HG03575 (cell line): ENCODE measurements around the gene FCN2.

Experiments used
- ATAC-seq: cut with Tn5 transposase; IDR thresholded peaks from one replicate; pipeline ENCODE4 v1.9.1; 2021; ENCODE audit not compliant: unreplicated experiment, insufficient number of reproducible peaks, low FRiP score; ENCODE audit errors: extremely low read depth

Gene FCN2

DNA sequence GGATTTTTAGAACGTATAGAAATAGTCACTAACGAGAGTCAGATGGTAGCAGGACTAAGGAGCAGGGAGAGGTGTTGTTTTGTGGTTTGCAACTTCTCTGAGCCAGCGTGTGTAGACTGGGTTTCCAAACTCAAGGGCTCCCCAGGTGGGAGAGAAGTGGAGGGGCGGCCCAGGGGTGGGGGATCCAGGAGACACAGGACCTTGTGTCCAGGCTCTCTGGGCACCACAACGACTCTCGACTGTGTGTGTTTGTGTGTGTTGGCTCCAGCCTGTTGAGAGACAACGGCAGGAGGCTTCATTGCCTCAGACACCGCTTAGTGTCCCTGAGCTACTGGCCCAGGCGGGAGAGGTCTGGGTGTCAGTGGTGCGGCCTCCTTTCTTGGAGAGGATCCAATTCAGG lies 38.0 kb downstream of the FCN2 start:
- ATAC-seq, result no peak

DNA sequence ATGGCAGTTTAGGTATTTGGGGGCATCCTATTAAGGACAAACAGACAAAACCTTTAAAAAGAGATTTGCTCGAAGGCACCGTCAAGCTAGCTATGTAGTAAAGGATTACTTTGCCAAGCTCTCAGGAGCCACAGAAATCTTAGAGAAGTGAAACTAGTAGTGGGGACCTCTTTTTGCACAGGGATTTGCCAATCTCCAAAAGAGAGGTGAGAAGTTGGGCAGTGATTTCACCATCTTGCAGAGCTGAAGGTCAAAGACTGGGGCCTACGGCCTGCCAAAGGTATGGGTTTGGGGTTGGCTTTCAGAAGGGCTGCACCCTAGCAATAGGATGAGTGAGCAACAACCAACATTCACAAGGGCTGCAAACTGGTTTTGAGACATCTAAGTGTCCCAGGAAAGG lies 38.7 kb downstream of the FCN2 start:
- ATAC-seq, result no peak

DNA sequence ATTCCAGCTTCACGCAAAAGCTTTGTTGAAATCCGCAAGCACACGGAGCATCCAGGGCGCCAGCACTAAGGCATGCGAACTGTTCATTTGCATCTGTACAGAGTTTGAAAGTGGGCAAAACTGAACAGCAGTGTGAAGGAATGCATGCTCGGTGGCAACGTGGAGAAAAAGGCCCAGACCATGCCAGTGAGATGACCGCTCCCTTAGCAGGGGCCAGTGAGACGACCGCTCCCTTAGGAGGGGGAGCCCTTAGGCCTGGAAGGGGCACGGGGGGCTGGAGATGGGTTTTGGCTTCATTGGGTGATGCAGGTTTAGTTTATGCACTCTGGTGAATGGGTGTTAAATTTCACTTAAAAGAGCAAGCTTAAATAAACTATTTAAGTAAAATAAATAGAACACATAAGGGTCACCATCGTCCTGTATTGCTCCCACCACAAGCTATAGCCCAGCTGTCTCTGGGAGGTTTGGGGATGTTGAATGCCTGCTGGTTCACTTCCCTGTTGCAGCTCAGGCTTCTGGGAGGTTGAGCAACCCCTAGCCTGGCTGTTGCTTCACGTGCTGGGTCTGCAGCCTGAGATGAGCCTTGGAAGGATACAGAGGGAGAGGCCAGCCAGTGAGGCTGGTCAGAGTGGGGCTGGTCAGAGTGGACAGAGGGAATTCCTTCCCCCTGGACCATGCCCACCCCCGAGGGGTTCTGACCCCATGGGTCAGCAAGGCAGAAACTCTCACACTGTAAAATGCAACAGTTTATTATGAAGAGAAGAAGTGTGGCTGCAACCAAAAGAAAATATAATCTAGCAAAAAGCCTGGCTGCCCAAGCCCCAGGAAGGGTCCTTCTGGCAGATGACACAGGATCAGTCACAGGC lies 41.7 kb downstream of the FCN2 start:
- no peak for ATAC-seq

DNA sequence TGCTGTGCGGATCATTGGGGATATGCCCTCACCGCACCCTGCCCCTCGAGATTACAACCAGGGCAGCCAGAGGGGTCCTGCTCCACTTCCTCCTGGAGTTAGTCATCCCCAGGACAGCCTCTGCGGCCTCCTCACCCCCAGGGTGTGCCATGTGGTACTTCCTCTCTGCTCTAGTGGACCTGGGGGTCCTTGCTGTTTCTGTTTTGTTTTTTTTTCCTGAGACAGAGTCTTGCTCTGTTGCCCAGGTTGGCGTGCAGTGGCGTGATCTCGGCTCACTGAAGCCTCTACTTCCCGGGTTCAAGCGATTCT lies 42.3 kb downstream of the FCN2 start:
- no peak for ATAC-seq

GRCh38 chr9:134923466-134923865 lies 42.9 kb downstream of the FCN2 start:
- ATAC-seq, result no peak

GRCh38 chr9:134925011-134925511 lies 44.5 kb downstream of the FCN2 start:
- ATAC-seq, result no peak

DNA sequence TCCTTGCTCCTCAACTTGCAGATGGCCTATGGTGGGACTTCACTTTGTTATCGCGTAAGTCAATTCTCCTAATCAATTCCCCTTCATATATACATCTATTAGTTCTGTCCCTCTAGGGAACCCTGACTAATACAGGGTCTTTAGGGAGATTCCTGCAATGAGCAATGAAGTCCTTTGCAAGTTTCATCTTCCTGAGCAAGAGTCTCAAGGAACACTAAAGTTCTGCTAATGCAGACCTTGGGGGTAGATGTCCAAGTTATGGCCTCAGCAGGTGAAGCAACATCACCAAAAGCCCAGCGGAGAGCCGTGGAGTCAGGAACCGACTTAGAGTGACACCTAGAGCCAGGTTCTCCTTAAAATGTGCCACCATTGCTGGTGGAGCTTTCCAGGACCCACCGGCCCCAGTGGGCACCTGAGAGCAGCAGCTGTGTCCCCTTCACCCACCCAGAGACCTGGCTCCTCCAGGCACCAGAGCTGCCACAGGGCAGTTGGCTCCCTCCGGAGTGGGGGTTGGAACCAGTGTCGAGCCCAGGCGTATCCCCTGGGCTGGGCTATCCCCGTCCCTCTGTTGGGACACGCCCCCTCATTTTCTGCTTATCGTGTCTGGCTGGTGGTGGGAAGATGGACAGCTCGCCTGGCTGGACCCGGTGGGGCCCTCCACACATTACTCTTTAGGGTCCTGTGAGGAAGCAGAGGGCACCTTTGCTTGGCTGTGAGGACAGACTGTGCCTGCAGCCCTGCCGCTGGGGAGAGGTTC lies 48.0 kb downstream of the FCN2 start:
- ATAC-seq, result no peak

DNA sequence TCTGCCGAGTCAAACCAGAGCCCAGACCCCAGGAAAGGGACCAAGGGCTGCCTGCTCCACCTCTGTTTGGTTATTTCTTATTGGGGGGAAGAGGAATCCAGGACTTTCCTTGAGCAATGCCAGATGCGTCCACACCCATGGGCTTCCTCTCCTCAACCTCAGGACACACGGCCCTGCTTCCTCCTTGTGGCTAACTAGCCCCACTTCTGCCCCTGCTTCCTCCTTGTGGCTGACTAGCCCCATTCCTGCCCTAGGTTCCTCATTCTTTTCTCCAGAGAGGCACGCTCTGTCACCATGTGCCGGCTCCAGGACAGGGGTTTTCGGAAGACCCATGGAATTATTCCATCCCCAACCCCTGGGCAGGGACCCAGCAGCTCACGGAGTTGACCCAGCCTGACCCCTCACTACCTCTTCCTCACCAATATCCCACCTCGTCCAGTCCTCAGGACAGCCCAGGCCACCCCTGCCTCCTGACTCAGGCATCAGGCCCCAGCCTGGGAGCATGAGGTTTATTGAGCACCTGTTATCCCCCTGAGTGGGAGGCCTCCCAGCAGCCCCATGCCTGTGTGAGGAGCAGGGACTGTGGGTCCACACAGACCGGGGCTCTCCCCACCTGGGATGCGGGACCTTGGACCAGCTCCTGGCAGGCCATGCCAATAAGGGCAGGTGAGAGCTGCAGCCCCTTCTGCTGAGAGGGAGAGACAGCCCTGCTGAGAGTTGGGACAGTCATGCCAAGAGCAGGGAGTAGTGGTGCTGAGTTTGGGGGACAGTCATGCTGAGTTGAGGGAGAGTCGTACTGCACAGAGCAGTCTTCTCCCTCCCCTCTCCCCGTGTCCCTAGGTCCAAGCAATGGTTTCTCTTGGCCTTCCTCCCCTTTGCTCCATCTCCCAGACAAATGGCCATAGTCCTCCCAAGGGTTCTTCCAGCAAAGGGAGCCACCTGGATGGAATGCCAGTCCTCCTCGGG lies 48.9 kb downstream of the FCN2 start:
- ATAC-seq, result no peak

GRCh38 chr9:134930398-134930797 lies 49.8 kb downstream of the FCN2 start:
- no peak for ATAC-seq

DNA sequence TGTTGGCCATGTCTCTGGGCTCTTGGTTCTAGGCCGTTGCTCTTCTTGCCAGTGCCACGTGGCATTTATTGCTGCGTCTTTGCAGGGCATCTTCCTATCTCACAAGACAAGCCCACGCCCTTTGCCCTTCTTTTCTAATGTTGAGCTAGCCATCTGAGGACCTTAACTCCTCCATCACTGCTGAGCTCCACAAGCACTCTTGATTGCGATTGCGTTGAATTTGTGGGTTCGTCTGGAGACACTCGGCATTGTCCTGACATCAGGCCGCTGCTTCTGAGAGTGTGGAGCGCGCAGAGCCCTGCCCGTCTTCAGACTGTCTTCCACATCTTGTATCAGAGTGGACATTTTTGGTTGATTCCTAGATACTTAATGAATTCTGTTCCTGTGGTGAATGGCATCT lies 51.6 kb downstream of the FCN2 start:
- no peak for ATAC-seq

DNA sequence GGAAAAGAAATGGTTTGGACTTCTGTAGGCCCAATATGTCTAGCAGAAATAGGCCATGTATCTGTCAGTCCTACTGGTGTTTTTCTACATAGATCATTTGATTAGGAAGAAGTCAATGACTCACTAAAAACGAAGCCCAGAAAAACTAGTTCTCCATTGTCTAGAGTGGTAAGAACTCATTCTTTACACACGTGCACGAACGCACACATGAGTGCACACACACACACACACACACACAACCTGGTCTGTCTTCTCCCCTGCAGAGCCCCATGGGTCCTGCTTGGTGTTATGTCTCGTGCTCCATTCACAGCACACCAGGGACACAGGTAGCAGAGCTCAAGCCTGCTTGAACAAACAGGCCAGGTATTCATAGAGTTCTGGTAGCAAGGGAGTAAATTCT lies 52.0 kb downstream of the FCN2 start:
- ATAC-seq, result no peak

- no peak for ATAC-seq
These were observed 52.6 kb downstream of the FCN2 start for GRCh38 chr9:134933076-134933659.

DNA sequence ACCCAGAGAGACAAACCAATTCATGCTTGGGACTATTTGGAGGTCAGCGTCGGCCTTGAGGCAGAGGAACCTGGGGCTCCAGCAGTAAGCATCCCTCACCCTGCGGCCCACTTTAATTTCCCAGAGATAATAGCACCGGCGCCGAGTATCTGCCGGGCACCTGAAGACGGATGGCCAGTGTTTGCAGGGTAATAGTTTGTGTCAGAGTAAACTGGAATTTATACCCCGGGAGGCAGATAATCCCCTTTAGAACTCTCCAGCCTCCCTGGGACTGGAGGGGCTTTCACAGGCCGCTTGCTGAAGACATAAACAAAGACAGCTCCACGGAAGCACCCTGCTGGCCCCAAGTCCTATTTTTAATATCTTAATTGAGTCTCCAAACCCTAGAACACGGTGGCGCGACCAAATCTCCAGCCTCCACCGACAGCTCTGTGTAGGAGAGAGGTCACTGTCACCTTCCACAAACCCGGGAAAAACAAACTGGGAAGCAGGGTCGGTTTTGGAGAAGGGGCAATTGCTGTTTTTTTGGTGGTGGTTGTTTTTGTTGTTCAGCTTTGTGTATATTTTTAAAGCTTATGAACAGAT lies 54.5 kb downstream of the FCN2 start:
- ATAC-seq, result no peak

- no peak for ATAC-seq
These were observed 55.2 kb downstream of the FCN2 start for GRCh38 chr9:134935701-134936345.

GRCh38 chr9:134936346-134937163 lies 55.9 kb downstream of the FCN2 start:
- ATAC-seq, result no peak
